B cell (primary cell): Measurements from ENCODE around the gene NAIF1.

Experiments used
- CTCF ChIP-seq: fragments of 200-600 bp; IDR thresholded peaks from one replicate; pipeline ENCODE4 v1.8.0; 2022; ENCODE audit warnings: antibody characterized with exemption, mild to moderate bottlenecking
- EZH2 ChIP-seq: IDR thresholded peaks from 2 replicates; pipeline ENCODE4 v1.6.1; 2012; ENCODE audit warnings: borderline replicate concordance, low read depth, mild to moderate bottlenecking, moderate library complexity, low read length; ENCODE audit not compliant: insufficient read depth, poor library complexity, severe bottlenecking

GRCh38 chr9:128045831-128046230 is 21.3 kb downstream of the NAIF1 start:
- no peak for TF ChIP-seq CTCF
- TF ChIP-seq EZH2, result no peak
